H1 (cell line): ENCODE data around the gene BACE2. TPM values are rescaled to one million over a fixed set of nuclear protein-coding genes. Genes with fewer than 3 reads are reported as not detected.

Experiments used
- BCL11A ChIP-seq, 2 experiments: IDR thresholded peaks; one replicate each; pipeline ENCODE4 v1.6.1; 2011; ENCODE audit warnings: low read depth in 2 of 2, low read length in 2 of 2, mild to moderate bottlenecking in 2 of 2
- EZH2 ChIP-seq: fragments of 200-600 bp; sonication (generic); IDR thresholded peaks from 2 replicates; pipeline ENCODE4 v1.7.1; 2012; ENCODE audit warnings: low read depth, mild to moderate bottlenecking, moderate library complexity, low read length, inconsistent platforms; ENCODE audit not compliant: severe bottlenecking
- RBBP5 ChIP-seq: IDR thresholded peaks from 2 replicates; pipeline ENCODE4 v1.7.1; 2012; ENCODE audit warnings: low read depth, mild to moderate bottlenecking, inconsistent platforms, low read length, moderate library complexity, borderline replicate concordance
- SIRT6 ChIP-seq: IDR thresholded peaks from one replicate; pipeline ENCODE4 v1.7.1; 2012; ENCODE audit warnings: low read length, inconsistent platforms
- TBP ChIP-seq: IDR thresholded peaks from 2 replicates; pipeline ENCODE4 v1.6.1; 2011; ENCODE audit warnings: low read depth, low read length, improper control_type of control experiment
- YY1 ChIP-seq: IDR thresholded peaks from 2 replicates; pipeline ENCODE4 v1.6.1; 2011; ENCODE audit warnings: low read depth, mild to moderate bottlenecking, low read length
- ZNF274 ChIP-seq: IDR thresholded peaks from 2 replicates; pipeline ENCODE4 v1.7.0; 2012; ENCODE audit warnings: low read length, borderline replicate concordance; ENCODE audit errors: extremely low read depth
- polyA plus RNA-seq, 7 experiments: library from polyadenylated mRNA; depleted of rRNA in 3 of 7; stranded (reverse) in 5 of 7; unstranded in 2 of 7; fragments of >200 nt in 5 of 7; fragments of 200-250 nt in 2 of 7; gene quantifications; 1 replicate in 5 of 7; 2 replicates in 1 of 7; 4 replicates in 1 of 7; pipeline versions ENCODE4 v1.2.1 to v1.2.3, GENCODE V29; 2011 to 2013; ENCODE audit warnings: missing spikeins in 2 of 7, mixed read lengths in 2 of 7
- total RNA-seq: library from RNA; stranded (reverse); fragmentation: NEBNext Ultra II Directional; extraction: Animal tissue kit (Norgen Biotek cat#: 25700); gene quantifications from 2 replicates; pipeline ENCODE4 v1.2.1, GENCODE V29; 2021
- TF ChIP-seq, protein P1 (sequence below): IDR thresholded peaks from 2 replicates; pipeline ENCODE4 v1.6.1; 2011; ENCODE audit warnings: low read length, improper control_type of control experiment
- TF ChIP-seq, protein P2 (sequence below): IDR thresholded peaks from 2 replicates; pipeline ENCODE4 v1.6.1; 2012; ENCODE audit warnings: inconsistent platforms
- TF ChIP-seq, protein P3 (sequence below): fragments of 300-600 bp; sonication (generic); IDR thresholded peaks from 2 replicates; pipeline ENCODE4 v1.7.1; 2012; ENCODE audit warnings: low read length, moderate library complexity, mild to moderate bottlenecking, inconsistent platforms; ENCODE audit not compliant: insufficient replicate concordance

BACE2 gene
- total and polyA plus RNA-seq, 2 of the 8 experiments (the other 6 are each of a cell fraction or from before 2014, with no cell fraction given), result 8.1 to 10.9 TPM

DNA sequence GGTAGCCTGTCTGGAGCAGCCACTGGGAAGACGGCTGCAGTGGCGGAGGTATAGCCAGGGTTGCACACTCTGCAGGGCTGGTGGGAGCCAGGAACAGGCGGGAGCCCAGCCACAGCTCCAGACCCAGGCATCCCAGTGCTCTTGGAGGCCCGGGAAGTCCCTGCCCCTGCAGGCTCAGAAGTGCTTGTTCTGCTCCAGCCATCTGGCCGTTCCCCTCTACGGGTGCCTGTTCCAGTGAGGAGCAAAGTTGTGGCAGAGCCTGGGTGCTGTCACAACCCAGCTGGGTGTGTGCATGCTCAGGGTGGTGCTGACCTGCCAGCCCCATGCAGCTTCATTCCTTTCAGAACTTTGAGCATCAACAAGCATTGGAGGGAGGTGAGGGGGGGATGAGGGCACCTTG lies 31.7 kb upstream of the BACE2 start (continued):
- TF ChIP-seq, protein P1, sequence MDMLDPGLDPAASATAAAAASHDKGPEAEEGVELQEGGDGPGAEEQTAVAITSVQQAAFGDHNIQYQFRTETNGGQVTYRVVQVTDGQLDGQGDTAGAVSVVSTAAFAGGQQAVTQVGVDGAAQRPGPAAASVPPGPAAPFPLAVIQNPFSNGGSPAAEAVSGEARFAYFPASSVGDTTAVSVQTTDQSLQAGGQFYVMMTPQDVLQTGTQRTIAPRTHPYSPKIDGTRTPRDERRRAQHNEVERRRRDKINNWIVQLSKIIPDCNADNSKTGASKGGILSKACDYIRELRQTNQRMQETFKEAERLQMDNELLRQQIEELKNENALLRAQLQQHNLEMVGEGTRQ, result no peak
- TF ChIP-seq BCL11A (IDR thresholded peaks at IDR 0.05; ENCODE audit: low read depth in 2 of 2, low read length in 2 of 2), result no peak
- no peak for TF ChIP-seq TBP
- TF ChIP-seq, protein P2, sequence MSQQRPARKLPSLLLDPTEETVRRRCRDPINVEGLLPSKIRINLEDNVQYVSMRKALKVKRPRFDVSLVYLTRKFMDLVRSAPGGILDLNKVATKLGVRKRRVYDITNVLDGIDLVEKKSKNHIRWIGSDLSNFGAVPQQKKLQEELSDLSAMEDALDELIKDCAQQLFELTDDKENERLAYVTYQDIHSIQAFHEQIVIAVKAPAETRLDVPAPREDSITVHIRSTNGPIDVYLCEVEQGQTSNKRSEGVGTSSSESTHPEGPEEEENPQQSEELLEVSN, result no peak
- TF ChIP-seq YY1, result no peak
- TF ChIP-seq EZH2, result no peak
- TF ChIP-seq ZNF274, result no peak
- no peak for TF ChIP-seq SIRT6
- no peak for TF ChIP-seq RBBP5
- TF ChIP-seq, protein P3, sequence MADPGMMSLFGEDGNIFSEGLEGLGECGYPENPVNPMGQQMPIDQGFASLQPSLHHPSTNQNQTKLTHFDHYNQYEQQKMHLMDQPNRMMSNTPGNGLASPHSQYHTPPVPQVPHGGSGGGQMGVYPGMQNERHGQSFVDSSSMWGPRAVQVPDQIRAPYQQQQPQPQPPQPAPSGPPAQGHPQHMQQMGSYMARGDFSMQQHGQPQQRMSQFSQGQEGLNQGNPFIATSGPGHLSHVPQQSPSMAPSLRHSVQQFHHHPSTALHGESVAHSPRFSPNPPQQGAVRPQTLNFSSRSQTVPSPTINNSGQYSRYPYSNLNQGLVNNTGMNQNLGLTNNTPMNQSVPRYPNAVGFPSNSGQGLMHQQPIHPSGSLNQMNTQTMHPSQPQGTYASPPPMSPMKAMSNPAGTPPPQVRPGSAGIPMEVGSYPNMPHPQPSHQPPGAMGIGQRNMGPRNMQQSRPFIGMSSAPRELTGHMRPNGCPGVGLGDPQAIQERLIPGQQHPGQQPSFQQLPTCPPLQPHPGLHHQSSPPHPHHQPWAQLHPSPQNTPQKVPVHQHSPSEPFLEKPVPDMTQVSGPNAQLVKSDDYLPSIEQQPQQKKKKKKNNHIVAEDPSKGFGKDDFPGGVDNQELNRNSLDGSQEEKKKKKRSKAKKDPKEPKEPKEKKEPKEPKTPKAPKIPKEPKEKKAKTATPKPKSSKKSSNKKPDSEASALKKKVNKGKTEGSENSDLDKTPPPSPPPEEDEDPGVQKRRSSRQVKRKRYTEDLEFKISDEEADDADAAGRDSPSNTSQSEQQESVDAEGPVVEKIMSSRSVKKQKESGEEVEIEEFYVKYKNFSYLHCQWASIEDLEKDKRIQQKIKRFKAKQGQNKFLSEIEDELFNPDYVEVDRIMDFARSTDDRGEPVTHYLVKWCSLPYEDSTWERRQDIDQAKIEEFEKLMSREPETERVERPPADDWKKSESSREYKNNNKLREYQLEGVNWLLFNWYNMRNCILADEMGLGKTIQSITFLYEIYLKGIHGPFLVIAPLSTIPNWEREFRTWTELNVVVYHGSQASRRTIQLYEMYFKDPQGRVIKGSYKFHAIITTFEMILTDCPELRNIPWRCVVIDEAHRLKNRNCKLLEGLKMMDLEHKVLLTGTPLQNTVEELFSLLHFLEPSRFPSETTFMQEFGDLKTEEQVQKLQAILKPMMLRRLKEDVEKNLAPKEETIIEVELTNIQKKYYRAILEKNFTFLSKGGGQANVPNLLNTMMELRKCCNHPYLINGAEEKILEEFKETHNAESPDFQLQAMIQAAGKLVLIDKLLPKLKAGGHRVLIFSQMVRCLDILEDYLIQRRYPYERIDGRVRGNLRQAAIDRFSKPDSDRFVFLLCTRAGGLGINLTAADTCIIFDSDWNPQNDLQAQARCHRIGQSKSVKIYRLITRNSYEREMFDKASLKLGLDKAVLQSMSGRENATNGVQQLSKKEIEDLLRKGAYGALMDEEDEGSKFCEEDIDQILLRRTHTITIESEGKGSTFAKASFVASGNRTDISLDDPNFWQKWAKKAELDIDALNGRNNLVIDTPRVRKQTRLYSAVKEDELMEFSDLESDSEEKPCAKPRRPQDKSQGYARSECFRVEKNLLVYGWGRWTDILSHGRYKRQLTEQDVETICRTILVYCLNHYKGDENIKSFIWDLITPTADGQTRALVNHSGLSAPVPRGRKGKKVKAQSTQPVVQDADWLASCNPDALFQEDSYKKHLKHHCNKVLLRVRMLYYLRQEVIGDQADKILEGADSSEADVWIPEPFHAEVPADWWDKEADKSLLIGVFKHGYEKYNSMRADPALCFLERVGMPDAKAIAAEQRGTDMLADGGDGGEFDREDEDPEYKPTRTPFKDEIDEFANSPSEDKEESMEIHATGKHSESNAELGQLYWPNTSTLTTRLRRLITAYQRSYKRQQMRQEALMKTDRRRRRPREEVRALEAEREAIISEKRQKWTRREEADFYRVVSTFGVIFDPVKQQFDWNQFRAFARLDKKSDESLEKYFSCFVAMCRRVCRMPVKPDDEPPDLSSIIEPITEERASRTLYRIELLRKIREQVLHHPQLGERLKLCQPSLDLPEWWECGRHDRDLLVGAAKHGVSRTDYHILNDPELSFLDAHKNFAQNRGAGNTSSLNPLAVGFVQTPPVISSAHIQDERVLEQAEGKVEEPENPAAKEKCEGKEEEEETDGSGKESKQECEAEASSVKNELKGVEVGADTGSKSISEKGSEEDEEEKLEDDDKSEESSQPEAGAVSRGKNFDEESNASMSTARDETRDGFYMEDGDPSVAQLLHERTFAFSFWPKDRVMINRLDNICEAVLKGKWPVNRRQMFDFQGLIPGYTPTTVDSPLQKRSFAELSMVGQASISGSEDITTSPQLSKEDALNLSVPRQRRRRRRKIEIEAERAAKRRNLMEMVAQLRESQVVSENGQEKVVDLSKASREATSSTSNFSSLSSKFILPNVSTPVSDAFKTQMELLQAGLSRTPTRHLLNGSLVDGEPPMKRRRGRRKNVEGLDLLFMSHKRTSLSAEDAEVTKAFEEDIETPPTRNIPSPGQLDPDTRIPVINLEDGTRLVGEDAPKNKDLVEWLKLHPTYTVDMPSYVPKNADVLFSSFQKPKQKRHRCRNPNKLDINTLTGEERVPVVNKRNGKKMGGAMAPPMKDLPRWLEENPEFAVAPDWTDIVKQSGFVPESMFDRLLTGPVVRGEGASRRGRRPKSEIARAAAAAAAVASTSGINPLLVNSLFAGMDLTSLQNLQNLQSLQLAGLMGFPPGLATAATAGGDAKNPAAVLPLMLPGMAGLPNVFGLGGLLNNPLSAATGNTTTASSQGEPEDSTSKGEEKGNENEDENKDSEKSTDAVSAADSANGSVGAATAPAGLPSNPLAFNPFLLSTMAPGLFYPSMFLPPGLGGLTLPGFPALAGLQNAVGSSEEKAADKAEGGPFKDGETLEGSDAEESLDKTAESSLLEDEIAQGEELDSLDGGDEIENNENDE, result no peak
